Liver (tissue), 9 donors: ENCODE results near the gene AEBP2. TPM values are rescaled to one million over a fixed set of nuclear protein-coding genes. Genes with fewer than 3 reads are reported as not detected.

Experiments used
- DNase-seq: peaks from one replicate; pipeline ENCODE4 v3.0.0-alpha.2; 2017; ENCODE audit warnings: low spot score
- H3K27ac ChIP-seq, 2 donors: one replicate each; pipeline ENCODE4 v1.7.0; 2013; ENCODE audit warnings: inconsistent platforms in 2 of 2, low read length in 2 of 2, control low read depth in 1 of 2, low read depth in 1 of 2, mild to moderate bottlenecking in 1 of 2
- H3K27me3 ChIP-seq, 4 donors: one replicate each; pipeline versions ENCODE4 v1.6.1 to v1.7.0; 2013; ENCODE audit warnings: low read length in 3 of 4, inconsistent platforms in 1 of 4, mild to moderate bottlenecking in 1 of 4, moderate library complexity in 1 of 4; ENCODE audit not compliant: control insufficient read depth in 4 of 4, insufficient read depth in 4 of 4
- H3K36me3 ChIP-seq, 4 donors: one replicate each; pipeline versions ENCODE4 v1.6.1 to v1.7.0; 2013; ENCODE audit warnings: low read length in 3 of 4, mild to moderate bottlenecking in 3 of 4, low read depth in 1 of 4, moderate library complexity in 1 of 4; ENCODE audit not compliant: control insufficient read depth in 4 of 4, insufficient read depth in 3 of 4
- H3K4me1 ChIP-seq, 4 donors: one replicate each; pipeline versions ENCODE4 v1.6.1 to v1.7.0; 2013; ENCODE audit warnings: low read length in 3 of 4, mild to moderate bottlenecking in 3 of 4, moderate library complexity in 1 of 4; ENCODE audit not compliant: control insufficient read depth in 4 of 4, insufficient read depth in 4 of 4
- H3K4me3 ChIP-seq, 3 donors: one replicate each; pipeline versions ENCODE4 v1.6.1 to v1.7.0; 2013; ENCODE audit warnings: low read length in 3 of 3, control low read depth in 1 of 3, low read depth in 1 of 3, mild to moderate bottlenecking in 1 of 3
- H3K9ac ChIP-seq, 2 donors: one replicate each; pipeline ENCODE4 v1.7.0; 2013; ENCODE audit warnings: low read length in 2 of 2, mild to moderate bottlenecking in 2 of 2, moderate library complexity in 2 of 2, control low read depth in 1 of 2, low read depth in 1 of 2
- H3K9me3 ChIP-seq, 4 donors: one replicate each; pipeline versions ENCODE4 v1.6.1 to v1.7.0; 2013; ENCODE audit warnings: low read length in 3 of 4; ENCODE audit not compliant: control insufficient read depth in 4 of 4
- FOXA1 ChIP-seq: IDR thresholded peaks from 2 replicates; pipeline ENCODE4 v1.6.1; 2016; ENCODE audit warnings: antibody characterized with exemption
- FOXA2 ChIP-seq: IDR thresholded peaks from 2 replicates; pipeline ENCODE4 v1.6.1; 2016; ENCODE audit warnings: antibody characterized with exemption
- HNF4G ChIP-seq: IDR thresholded peaks from 2 replicates; pipeline ENCODE4 v1.6.1; 2016; ENCODE audit warnings: antibody characterized with exemption
- JUND ChIP-seq, 2 donors: IDR thresholded peaks; 2 replicates each; pipeline ENCODE4 v1.6.1; 2016; ENCODE audit warnings: antibody characterized with exemption in 2 of 2
- NR2F2 ChIP-seq: IDR thresholded peaks from 2 replicates; pipeline ENCODE4 v1.6.1; 2016; ENCODE audit warnings: antibody characterized with exemption
- RAD21 ChIP-seq, 2 donors: IDR thresholded peaks; 2 replicates each; pipeline ENCODE4 v1.6.1; 2016; ENCODE audit warnings: antibody characterized with exemption in 2 of 2, mild to moderate bottlenecking in 2 of 2
- REST ChIP-seq: IDR thresholded peaks from 2 replicates; pipeline ENCODE4 v1.6.1; 2016; ENCODE audit warnings: antibody characterized with exemption, mild to moderate bottlenecking
- TAF1 ChIP-seq: conservative IDR thresholded peaks from 2 replicates; pipeline ENCODE4 v1.6.1; 2016; ENCODE audit warnings: antibody characterized with exemption, mild to moderate bottlenecking
- YY1 ChIP-seq: IDR thresholded peaks from 2 replicates; pipeline ENCODE4 v1.6.1; 2016; ENCODE audit warnings: antibody characterized with exemption, mild to moderate bottlenecking
- ZBTB33 ChIP-seq: IDR thresholded peaks from 2 replicates; pipeline ENCODE4 v1.6.1; 2016; ENCODE audit warnings: antibody characterized with exemption
- WGBS: extraction: QIAGEN DNeasy Blood & Tissue Kit; methylation state at CpG from one replicate; pipeline ENCODE4 v1.1.7; 2013; 5-methylcytosine and 5-hydroxymethylcytosine counted together
- polyA plus RNA-seq, 2 donors: library from polyadenylated mRNA; stranded (reverse) in 1 of 2; unstranded in 1 of 2; fragments of 200-250 nt in 1 of 2; fragments of >200 nt in 1 of 2; fragmentation: Nextera tagmentation in 1 of 2; extraction: Ambion mirVana in 1 of 2; gene quantifications; one replicate each; pipeline versions ENCODE4 v1.2.1 to v1.2.3, GENCODE V29; 2013 to 2015
- total RNA-seq, 2 donors: library from RNA; depleted of rRNA; stranded (reverse); fragments of >200 nt; gene quantifications; one replicate each; pipeline ENCODE4 v1.2.3, GENCODE V29; 2014
- TF ChIP-seq, protein P1 (sequence below): fragments of 150-350 bp; IDR thresholded peaks from 2 replicates; pipeline ENCODE4 v1.5.1; 2017; ENCODE audit warnings: improper control_type of control experiment, low read depth, low read length; ENCODE audit not compliant: missing input control
- TF ChIP-seq, protein P2 (sequence below): IDR thresholded peaks from 2 replicates; pipeline ENCODE4 v1.6.1; 2016; ENCODE audit warnings: antibody characterized with exemption
- TF ChIP-seq, protein P3 (sequence below): IDR thresholded peaks from 2 replicates; pipeline ENCODE4 v1.6.1; 2016; ENCODE audit warnings: antibody characterized with exemption
- donor health status: healthy.
- donor health status: healthy.
- donor health status: healthy.
- donor health status: healthy.
- donor health status: healthy.

The AEBP2 gene
- total and polyA plus RNA-seq, 4 donors, result 4.6 to 18.8 (median 8.9) TPM

GRCh38 chr12:19527866-19528265 is 88.6 kb downstream of the AEBP2 start (continued):
- TF ChIP-seq, protein P1, sequence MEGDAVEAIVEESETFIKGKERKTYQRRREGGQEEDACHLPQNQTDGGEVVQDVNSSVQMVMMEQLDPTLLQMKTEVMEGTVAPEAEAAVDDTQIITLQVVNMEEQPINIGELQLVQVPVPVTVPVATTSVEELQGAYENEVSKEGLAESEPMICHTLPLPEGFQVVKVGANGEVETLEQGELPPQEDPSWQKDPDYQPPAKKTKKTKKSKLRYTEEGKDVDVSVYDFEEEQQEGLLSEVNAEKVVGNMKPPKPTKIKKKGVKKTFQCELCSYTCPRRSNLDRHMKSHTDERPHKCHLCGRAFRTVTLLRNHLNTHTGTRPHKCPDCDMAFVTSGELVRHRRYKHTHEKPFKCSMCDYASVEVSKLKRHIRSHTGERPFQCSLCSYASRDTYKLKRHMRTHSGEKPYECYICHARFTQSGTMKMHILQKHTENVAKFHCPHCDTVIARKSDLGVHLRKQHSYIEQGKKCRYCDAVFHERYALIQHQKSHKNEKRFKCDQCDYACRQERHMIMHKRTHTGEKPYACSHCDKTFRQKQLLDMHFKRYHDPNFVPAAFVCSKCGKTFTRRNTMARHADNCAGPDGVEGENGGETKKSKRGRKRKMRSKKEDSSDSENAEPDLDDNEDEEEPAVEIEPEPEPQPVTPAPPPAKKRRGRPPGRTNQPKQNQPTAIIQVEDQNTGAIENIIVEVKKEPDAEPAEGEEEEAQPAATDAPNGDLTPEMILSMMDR, result no peak

DNA sequence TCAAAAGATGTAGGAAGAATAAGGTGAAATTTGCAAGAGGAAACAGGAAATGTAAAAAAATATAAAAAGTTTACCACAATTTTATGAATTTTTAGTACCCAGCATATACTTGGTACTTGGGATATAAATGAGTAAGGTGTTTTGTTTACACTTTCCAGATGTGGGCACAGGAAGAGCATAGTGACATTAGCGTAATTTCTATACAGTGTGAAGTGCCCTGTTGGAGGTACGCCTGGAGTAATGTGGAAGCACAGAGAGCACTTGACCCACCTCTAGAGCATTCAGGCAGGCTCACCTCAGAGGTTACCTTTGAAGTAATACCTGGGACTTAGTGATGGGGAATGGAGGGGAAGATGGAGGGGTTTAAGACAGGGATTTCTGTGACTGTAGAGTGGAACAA is 89.5 kb downstream of the AEBP2 start:
- H3K4me3 ChIP-seq, result no peak overlapping the region
- no peak overlapping the region for H3K27ac ChIP-seq
- no peaks in the 10 kb centered on the region for H3K36me3 ChIP-seq
- H3K9ac ChIP-seq, result no peak overlapping the region
- TF ChIP-seq HNF4G (no peak), TAF1 (no peak), RAD21 (IDR thresholded peaks at IDR 0.05) (no peak), NR2F2 (no peak), ZBTB33 (no peak), REST (no peak), FOXA1 (no peak), FOXA2 (no peak), YY1 (no peak)
- TF ChIP-seq, protein P2, sequence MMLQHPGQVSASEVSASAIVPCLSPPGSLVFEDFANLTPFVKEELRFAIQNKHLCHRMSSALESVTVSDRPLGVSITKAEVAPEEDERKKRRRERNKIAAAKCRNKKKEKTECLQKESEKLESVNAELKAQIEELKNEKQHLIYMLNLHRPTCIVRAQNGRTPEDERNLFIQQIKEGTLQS, result no peak
- TF ChIP-seq, protein P3, sequence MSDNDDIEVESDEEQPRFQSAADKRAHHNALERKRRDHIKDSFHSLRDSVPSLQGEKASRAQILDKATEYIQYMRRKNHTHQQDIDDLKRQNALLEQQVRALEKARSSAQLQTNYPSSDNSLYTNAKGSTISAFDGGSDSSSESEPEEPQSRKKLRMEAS, result no peak
- peaks cover 3 to 20% (median 13%) of the 10 kb centered on the region in 4 donors for H3K4me1 ChIP-seq
- no peak for DNase-seq
- no peaks in the 10 kb centered on the region for H3K9me3 ChIP-seq
- no peaks in the 10 kb centered on the region for H3K27me3 ChIP-seq
- WGBS, result 94% methylated on average over 2 of the region's 2 CpGs

GRCh38 chr12:19529951-19530636 is 90.8 kb downstream of the AEBP2 start:
- 69% methylated on average over 6 of the region's 6 CpGs for WGBS
- no peak for DNase-seq
- H3K27ac ChIP-seq, result peak overlapping the region in 1 of 2 donors; percentile 11
- peaks cover 3 to 20% (median 13%) of the 10 kb centered on the region in 4 donors for H3K4me1 ChIP-seq
- H3K9me3 ChIP-seq, result no peaks in the 10 kb centered on the region
- H3K36me3 ChIP-seq, result no peaks in the 10 kb centered on the region
- H3K27me3 ChIP-seq, result no peaks in the 10 kb centered on the region
- H3K9ac ChIP-seq, result no peak overlapping the region
- no peak overlapping the region for H3K4me3 ChIP-seq
- TF ChIP-seq REST (no peak), JUND (IDR thresholded peaks at IDR 0.05) (peak; percentile 14 to 60)
